ENCODE data around the gene EEF2K. TPM values are rescaled to one million over a fixed set of nuclear protein-coding genes. Genes with fewer than 3 reads are reported as not detected.

Gene EEF2K
- total and polyA plus RNA-seq, 2 of the 13 experiments (the other 11 are each of a cell fraction or from before 2014, with no cell fraction given): 22.0 to 23.8 TPM

GRCh38 chr16:22206013-22206841 lies at the start of gene EEF2K (continued):
- no peak for TF ChIP-seq SYNCRIP (IDR thresholded peaks at IDR 0.05; ENCODE audit: insufficient read depth, low read depth, low read length)
- TF ChIP-seq ZNF326 (CRISPR knock-in tag; IDR thresholded peaks at IDR 0.05; ENCODE audit: borderline replicate concordance): no peak
- no peak for TF ChIP-seq SNAPC4 (CRISPR knock-in tag; IDR thresholded peaks at IDR 0.05)
- peak; percentile 72; the same call in 1 of the 2 replicates for TF ChIP-seq BATF2 (CRISPR knock-in tag; IDR thresholded peaks at IDR 0.05)
- no peak for TF ChIP-seq TCF7L2 (IDR thresholded peaks at IDR 0.05; ENCODE audit: low read depth, low read length)
- no peak; the same call in 1 of the 2 replicates for TF ChIP-seq GZF1 (CRISPR knock-in tag; IDR thresholded peaks at IDR 0.05)
- no peak for TF ChIP-seq LRRFIP1 (CRISPR knock-in tag; conservative IDR thresholded peaks at IDR 0.05)
- peak; percentile 81 for TF ChIP-seq PAXIP1 (CRISPR knock-in tag; conservative IDR thresholded peaks at IDR 0.05)
- no peak for TF ChIP-seq ZNF282 (IDR thresholded peaks at IDR 0.05; ENCODE audit: partially characterized antibody)
- TF ChIP-seq KAT2B (IDR thresholded peaks at IDR 0.05; ENCODE audit: borderline replicate concordance, low read depth, low read length): no peak
- peak; percentile 89; the same call in 1 of the 2 replicates for TF ChIP-seq ZBTB4 (CRISPR knock-in tag; IDR thresholded peaks at IDR 0.05; ENCODE audit: borderline replicate concordance)

Measured in HepG2 (cell line).